ENCODE results near the gene PRX.

Gene PRX

GRCh38 chr19:40360020-40360707 lies 53.0 kb downstream of the PRX start:
- no peak for DNase-seq

GRCh38 chr19:40358773-40359172 lies 54.4 kb downstream of the PRX start:
- DNase-seq, result no peak

- DNase-seq, result no peak
Observed at GRCh38 chr19:40357640-40358039, 55.5 kb downstream of the PRX start.

- DNase-seq, result no peak
Observed at GRCh38 chr19:40356681-40357595, 56.2 kb downstream of the PRX start.

- no peak for DNase-seq
Observed at GRCh38 chr19:40355975-40356680, 57.0 kb downstream of the PRX start.

- DNase-seq, result no peak
Observed at GRCh38 chr19:40348961-40349507, 64.1 kb downstream of the PRX start.

- peak; percentile 98 for DNase-seq
Observed at GRCh38 chr19:40348125-40348913, 64.9 kb downstream of the PRX start, which contains the start of the genes C19orf47 and PLD3. Gene C19orf47, minus strand, starts transcription at chr19:40348397. Its CDS starts 6,540 bp downstream, at chr19:40341857. Gene PLD3, plus strand, starts transcription at chr19:40348695. Its CDS starts 17,789 bp downstream, at chr19:40366484.

GRCh38 chr19:40344422-40344821 lies 68.8 kb downstream of the PRX start:
- DNase-seq, result no peak

Measured in NCI-H187 treated with DMSO at 0.1 percent for 48 hours (cell line).